IgD-negative memory B cell (primary cell): Measurements from ENCODE around the gene CEP120. TPM values are rescaled to one million over a fixed set of nuclear protein-coding genes. Genes with fewer than 3 reads are reported as not detected.
A peak's percentile ranks its signal among the peaks of the same experiment; 100 is the strongest.
"Not testable (repeated sequence)": the region's sequence is repeated elsewhere in the genome, so short reads cannot be mapped to it uniquely, and the experiment has no call there.

Source experiments
- H3K27ac Mint-ChIP-seq, 3 donors: one replicate each; pipeline ENCODE4 v1.8.0; 2020 to 2022; ENCODE audit warnings: mild to moderate bottlenecking in 3 of 3, mixed read lengths in 3 of 3, moderate library complexity in 1 of 3
- H3K27me3 Mint-ChIP-seq: one replicate; pipeline ENCODE4 v1.8.0; 2021; ENCODE audit warnings: mixed read lengths
- H3K36me3 Mint-ChIP-seq: one replicate; pipeline ENCODE4 v1.8.0; 2020; ENCODE audit warnings: mild to moderate bottlenecking, mixed read lengths
- H3K4me1 Mint-ChIP-seq, 3 donors: one replicate each; pipeline ENCODE4 v1.8.0; 2020 to 2022; ENCODE audit warnings: mixed read lengths in 3 of 3, mild to moderate bottlenecking in 1 of 3
- H3K4me3 Mint-ChIP-seq, 4 donors: one replicate each; pipeline ENCODE4 v1.8.0; 2020 to 2022; ENCODE audit warnings: mild to moderate bottlenecking in 4 of 4, mixed read lengths in 4 of 4, moderate library complexity in 3 of 4
- H3K9me3 Mint-ChIP-seq, 3 donors: one replicate each; pipeline ENCODE4 v1.8.0; 2020 to 2021; ENCODE audit warnings: mixed read lengths in 3 of 3, mild to moderate bottlenecking in 1 of 3
- polyA plus RNA-seq: library from polyadenylated mRNA; unstranded; fragments of 300-500 nt; fragmentation: Illumina TruSeq; gene quantifications from one replicate; pipeline ENCODE4 v1.2.3, GENCODE V29; 2021

The CEP120 gene
- polyA plus RNA-seq, result 29.1 TPM

DNA sequence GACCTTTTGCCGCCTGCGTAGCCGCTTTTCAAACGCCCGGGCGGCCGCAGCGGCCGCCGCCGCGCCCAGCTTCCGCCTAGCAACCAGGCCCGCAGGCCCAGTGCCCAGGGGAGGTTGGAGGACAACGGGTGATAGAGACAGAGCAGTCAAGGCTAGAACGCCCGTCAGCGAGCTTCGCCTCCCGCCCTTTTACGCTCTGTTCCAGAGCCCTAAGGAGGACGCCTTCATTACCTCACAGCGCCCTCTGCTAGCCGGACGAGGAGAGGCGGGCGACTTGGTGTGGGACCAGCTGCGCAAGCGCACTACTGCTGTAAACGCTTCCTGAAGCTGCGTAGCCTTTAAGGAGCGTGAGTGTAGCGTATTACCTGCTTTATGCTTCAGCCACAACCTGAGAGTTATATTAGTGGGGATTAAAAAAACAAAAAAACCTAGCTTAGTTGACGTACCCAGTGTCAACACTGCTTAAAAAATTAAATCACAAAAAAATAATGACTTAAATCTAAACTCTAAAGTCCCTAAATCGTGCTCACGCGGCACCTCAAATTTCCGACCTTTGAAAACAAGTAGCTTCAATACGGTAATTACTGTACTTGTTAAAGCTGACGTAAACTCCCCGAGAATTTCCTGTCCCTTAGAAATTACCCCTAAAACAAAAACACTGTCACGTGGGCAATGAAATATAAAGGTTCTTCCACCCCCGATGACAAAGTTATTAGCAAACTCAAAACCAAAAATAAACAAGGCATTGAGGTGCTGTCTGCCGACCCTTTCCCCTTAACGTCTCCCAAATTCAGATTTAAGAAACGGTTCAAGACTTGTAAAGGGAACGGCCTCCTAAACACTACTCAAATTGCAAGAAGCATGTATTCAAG is at the start of gene CEP120:
Gene CEP120 (minus strand): TSS at position 126 of the 872 bp plus-strand sequence. CDS start 405 bp downstream, outside the sequence.
- H3K9me3 Mint-ChIP-seq, result peaks cover 0 to 2% (median 1%) of the 10 kb centered on the region in 3 donors
- H3K27ac Mint-ChIP-seq, result no peak within 1 kb of the TSS
- H3K36me3 Mint-ChIP-seq, result peaks cover 3% of the 10 kb centered on the region
- H3K4me1 Mint-ChIP-seq, result peaks cover 11 to 19% (median 13%) of the 10 kb centered on the region in 3 donors
- H3K4me3 Mint-ChIP-seq, result no peak within 1 kb of the TSS
- no peaks in the 10 kb centered on the region for H3K27me3 Mint-ChIP-seq

DNA sequence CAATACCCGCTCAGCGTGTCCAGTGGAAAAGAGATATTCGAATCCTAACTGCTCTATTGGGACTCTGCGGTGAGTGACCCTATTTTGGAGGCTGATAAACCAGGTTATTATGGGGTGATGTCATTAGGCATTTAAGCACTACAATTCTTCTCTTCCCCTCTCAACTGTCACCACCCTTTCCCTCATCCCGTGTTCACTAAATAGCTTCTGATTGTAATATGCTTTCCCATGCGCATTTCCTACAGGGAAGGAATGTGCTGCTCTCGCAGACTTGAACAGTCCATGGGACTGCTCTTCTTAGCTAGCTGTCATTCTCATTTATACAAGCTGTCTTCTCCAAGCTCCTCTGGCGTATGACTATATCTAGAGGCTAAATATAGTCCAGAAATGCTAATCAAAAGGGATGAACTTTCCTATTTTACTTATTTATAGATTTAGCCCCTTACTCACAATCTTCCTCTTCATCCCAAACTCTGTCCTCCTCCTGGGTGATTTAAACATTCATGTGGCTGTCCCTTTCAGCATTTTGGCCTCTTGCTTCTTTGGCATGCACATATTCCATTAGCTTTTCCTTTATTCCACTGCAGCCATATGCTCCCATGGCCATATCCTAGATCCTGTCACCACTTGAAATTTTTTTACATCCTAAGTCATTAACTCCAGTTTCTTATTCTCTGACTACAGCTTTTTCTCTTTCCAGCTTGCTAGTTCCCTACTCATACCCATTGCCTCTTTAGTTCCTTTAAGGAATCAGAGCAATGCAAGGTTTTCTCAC is 49.1 kb upstream of the CEP120 start:
- H3K4me1 Mint-ChIP-seq, result no peaks in the 10 kb centered on the region
- no peaks in the 10 kb centered on the region for H3K36me3 Mint-ChIP-seq
- peaks cover 4 to 10% (median 7%) of the 10 kb centered on the region in 3 donors for H3K9me3 Mint-ChIP-seq
- H3K27me3 Mint-ChIP-seq, result peaks cover 6% of the 10 kb centered on the region
- H3K4me3 Mint-ChIP-seq, result no peak overlapping the region
- no peak overlapping the region for H3K27ac Mint-ChIP-seq

DNA sequence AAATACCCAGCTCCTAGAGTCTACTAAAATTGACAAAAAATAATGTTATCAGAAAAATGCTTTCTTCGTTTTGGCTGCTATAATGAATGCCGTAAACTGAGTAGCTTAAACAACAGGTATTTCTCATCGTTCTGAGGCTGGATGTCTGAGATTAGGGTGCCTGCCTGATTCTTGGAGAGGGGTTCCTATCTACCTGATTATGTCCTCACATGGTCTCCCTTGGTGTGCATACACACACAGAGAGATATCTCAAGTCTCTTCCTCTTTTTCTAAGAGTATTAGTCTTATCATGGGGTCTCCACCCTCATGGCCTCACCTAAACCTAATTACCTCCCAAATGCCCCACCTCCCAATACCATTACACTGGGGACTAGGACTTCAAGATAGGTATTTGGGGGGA is 48.2 kb upstream of the CEP120 start:
- H3K4me1 Mint-ChIP-seq, result no peaks in the 10 kb centered on the region
- H3K4me3 Mint-ChIP-seq, result no peak overlapping the region
- H3K9me3 Mint-ChIP-seq, result peaks cover 5 to 14% (median 11%) of the 10 kb centered on the region in 3 donors
- no peak overlapping the region for H3K27ac Mint-ChIP-seq
- H3K36me3 Mint-ChIP-seq, result no peaks in the 10 kb centered on the region
- peaks cover 8% of the 10 kb centered on the region for H3K27me3 Mint-ChIP-seq

GRCh38 chr5:123466839-123467238 is 43.6 kb upstream of the CEP120 start:
- H3K27ac Mint-ChIP-seq, H3K4me3 Mint-ChIP-seq, H3K27me3 Mint-ChIP-seq, H3K36me3 Mint-ChIP-seq, H3K4me1 Mint-ChIP-seq: not testable (repeated sequence)
- peaks cover 5 to 14% (median 11%) of the 10 kb centered on the region in 3 donors for H3K9me3 Mint-ChIP-seq

DNA sequence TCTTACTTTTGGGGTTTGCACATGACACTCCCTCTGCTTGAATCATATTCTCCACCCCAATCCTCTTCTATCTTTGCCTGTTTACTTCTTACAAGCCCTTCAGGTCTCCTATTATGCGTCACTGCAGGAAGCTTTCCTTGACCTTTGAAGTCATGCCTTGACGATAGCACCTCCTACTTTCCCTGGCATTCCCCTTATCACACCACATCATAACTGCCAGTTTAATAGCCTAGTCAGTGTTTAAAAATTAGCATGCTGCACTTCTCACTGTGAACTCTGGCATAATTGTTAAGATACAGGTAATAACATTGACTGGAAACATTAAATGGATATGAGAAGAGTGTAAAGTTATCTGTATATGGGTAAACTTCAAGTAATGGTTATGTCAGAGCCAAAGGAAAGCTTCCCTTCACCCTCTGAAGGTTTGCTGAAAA is 37.1 kb upstream of the CEP120 start:
- Mint-ChIP-seq H3K4me1 (peaks cover 0 to 9% (median 8%) of the 10 kb centered on the region in 3 donors), H3K36me3 (no peaks in the 10 kb centered on the region), H3K27me3 (no peaks in the 10 kb centered on the region), H3K9me3 (peaks cover 0 to 5% (median 0%) of the 10 kb centered on the region in 3 donors), H3K27ac (no peak overlapping the region), H3K4me3 (no peak overlapping the region)

GRCh38 chr5:123458994-123459393 is 35.8 kb upstream of the CEP120 start:
- H3K4me1 Mint-ChIP-seq, result peaks cover 8 to 14% (median 13%) of the 10 kb centered on the region in 3 donors
- H3K9me3 Mint-ChIP-seq, H3K36me3 Mint-ChIP-seq, H3K27ac Mint-ChIP-seq, H3K27me3 Mint-ChIP-seq, H3K4me3 Mint-ChIP-seq: not testable (repeated sequence)

- H3K4me3 Mint-ChIP-seq, result no peak overlapping the region
- no peaks in the 10 kb centered on the region for H3K36me3 Mint-ChIP-seq
- H3K27me3 Mint-ChIP-seq, result no peaks in the 10 kb centered on the region
- peaks cover 8 to 14% (median 13%) of the 10 kb centered on the region in 3 donors for H3K4me1 Mint-ChIP-seq
- H3K27ac Mint-ChIP-seq, result no peak overlapping the region
- H3K9me3 Mint-ChIP-seq, result peaks cover 0 to 5% (median 0%) of the 10 kb centered on the region in 3 donors
Measured at GRCh38 chr5:123456242-123456641, 33.0 kb upstream of the CEP120 start.

GRCh38 chr5:123455640-123456039 is 32.4 kb upstream of the CEP120 start:
- Mint-ChIP-seq H3K4me3 (no peak overlapping the region), H3K27me3 (no peaks in the 10 kb centered on the region), H3K9me3 (peaks cover 0 to 5% (median 0%) of the 10 kb centered on the region in 3 donors), H3K36me3 (no peaks in the 10 kb centered on the region), H3K27ac (no peak overlapping the region), H3K4me1 (peaks cover 8 to 16% (median 13%) of the 10 kb centered on the region in 3 donors)

DNA sequence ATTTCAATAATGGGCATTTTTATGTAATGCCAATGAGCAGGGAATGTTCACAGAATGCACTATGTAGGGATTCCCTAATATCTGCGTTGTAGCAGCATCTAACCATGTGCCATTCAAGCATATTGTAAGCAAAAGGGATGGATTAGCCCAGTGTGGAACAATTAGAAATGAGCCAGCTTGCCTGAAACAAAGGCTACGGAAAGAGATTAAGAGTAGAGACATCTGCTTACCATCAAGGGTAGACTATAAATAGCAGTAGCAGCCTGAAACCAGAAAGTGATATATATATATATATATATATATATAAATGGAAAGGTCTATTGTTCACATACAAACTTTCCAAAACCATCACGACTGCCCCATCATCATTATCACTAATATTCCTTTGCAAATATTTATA is 31.9 kb upstream of the CEP120 start:
- H3K27ac Mint-ChIP-seq, result no peak overlapping the region
- H3K4me1 Mint-ChIP-seq, result peaks cover 10 to 15% (median 11%) of the 10 kb centered on the region in 3 donors
- no peak overlapping the region for H3K4me3 Mint-ChIP-seq
- no peaks in the 10 kb centered on the region for H3K27me3 Mint-ChIP-seq
- H3K9me3 Mint-ChIP-seq, result peaks cover 0 to 2% (median 0%) of the 10 kb centered on the region in 3 donors
- H3K36me3 Mint-ChIP-seq, result no peaks in the 10 kb centered on the region

- no peaks in the 10 kb centered on the region for H3K27me3 Mint-ChIP-seq
- no peak overlapping the region for H3K4me3 Mint-ChIP-seq
- H3K4me1 Mint-ChIP-seq, result peaks cover 14 to 18% (median 17%) of the 10 kb centered on the region in 3 donors
- no peak overlapping the region for H3K27ac Mint-ChIP-seq
- no peaks in the 10 kb centered on the region for H3K36me3 Mint-ChIP-seq
- peaks cover 0 to 2% (median 0%) of the 10 kb centered on the region in 3 donors for H3K9me3 Mint-ChIP-seq
Measured at GRCh38 chr5:123454259-123454911, 31.2 kb upstream of the CEP120 start.

GRCh38 chr5:123452401-123452800 is 29.2 kb upstream of the CEP120 start:
- Mint-ChIP-seq H3K4me3 (no peak overlapping the region), H3K27me3 (no peaks in the 10 kb centered on the region), H3K9me3 (no peaks in the 10 kb centered on the region), H3K36me3 (peaks cover 3% of the 10 kb centered on the region), H3K4me1 (peaks cover 25 to 31% (median 28%) of the 10 kb centered on the region in 3 donors), H3K27ac (peak overlapping the region in 1 of 3 donors; percentile 18)

- no peak overlapping the region for H3K27ac Mint-ChIP-seq
Measured at GRCh38 chr5:123451047-123451446, 27.8 kb upstream of the CEP120 start.

DNA sequence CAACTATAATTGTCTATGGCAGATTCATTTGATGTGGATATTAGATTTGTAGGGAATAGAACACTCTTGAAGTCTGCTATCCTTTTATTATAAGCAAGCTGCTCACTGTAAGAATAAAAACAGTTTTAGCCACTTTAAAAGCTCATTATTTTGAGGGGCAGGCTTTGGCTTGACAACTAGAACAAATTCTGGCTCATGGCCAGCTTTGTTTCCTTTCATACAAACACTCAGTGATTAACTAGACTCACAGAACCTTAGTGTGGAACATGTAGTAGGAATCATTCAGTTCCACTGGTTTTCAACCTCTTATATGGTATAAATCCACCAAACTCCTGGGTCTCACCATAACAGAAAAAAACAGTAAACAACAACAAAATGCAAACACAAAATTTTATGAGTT is 27.4 kb upstream of the CEP120 start:
- H3K4me3 Mint-ChIP-seq, result no peak overlapping the region
- H3K36me3 Mint-ChIP-seq, result peaks cover 3% of the 10 kb centered on the region
- no peaks in the 10 kb centered on the region for H3K27me3 Mint-ChIP-seq
- no peak overlapping the region for H3K27ac Mint-ChIP-seq
- peaks cover 27 to 33% (median 30%) of the 10 kb centered on the region in 3 donors for H3K4me1 Mint-ChIP-seq
- no peaks in the 10 kb centered on the region for H3K9me3 Mint-ChIP-seq

More at GRCh38 chr5:123451047-123451446, 27.8 kb upstream of the CEP120 start:
- H3K4me3 Mint-ChIP-seq, result no peak overlapping the region
- no peaks in the 10 kb centered on the region for H3K9me3 Mint-ChIP-seq
- H3K4me1 Mint-ChIP-seq, result peaks cover 26 to 32% (median 31%) of the 10 kb centered on the region in 3 donors
- H3K36me3 Mint-ChIP-seq, result peaks cover 3% of the 10 kb centered on the region
- no peaks in the 10 kb centered on the region for H3K27me3 Mint-ChIP-seq

DNA sequence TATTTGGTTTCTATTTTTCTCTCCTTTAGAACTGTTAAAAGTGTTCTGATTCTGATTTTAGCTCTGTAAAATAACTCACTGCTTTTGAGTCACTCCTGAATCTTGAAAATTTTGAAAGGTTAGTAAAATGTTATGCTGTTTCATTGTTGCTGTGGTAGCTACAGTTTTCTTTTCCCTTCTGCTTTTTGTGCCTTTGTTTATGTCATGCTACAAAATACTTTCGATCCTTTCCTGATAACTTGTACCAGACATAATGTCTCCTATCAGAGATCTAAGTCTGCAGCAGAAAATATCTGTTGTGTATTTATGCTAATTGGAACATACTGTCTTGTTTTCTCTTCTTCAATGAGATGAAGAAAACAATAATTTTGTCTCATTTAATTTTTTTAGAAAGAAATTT is 26.9 kb upstream of the CEP120 start:
- peaks cover 26 to 32% (median 28%) of the 10 kb centered on the region in 3 donors for H3K4me1 Mint-ChIP-seq
- no peak overlapping the region for H3K4me3 Mint-ChIP-seq
- no peak overlapping the region for H3K27ac Mint-ChIP-seq
- no peaks in the 10 kb centered on the region for H3K9me3 Mint-ChIP-seq
- H3K27me3 Mint-ChIP-seq, result no peaks in the 10 kb centered on the region
- peaks cover 3% of the 10 kb centered on the region for H3K36me3 Mint-ChIP-seq
